ENCODE results near the gene G6PC1. TPM values are rescaled to one million over a fixed set of nuclear protein-coding genes. Genes with fewer than 3 reads are reported as not detected.
A peak's percentile ranks its signal among the peaks of the same experiment; 100 is the strongest.
"Not testable (repeated sequence)": the region's sequence is repeated elsewhere in the genome, so short reads cannot be mapped to it uniquely, and the experiment has no call there.

The G6PC1 gene
- total RNA-seq, 4 donors from 2014 or later: not detected

DNA sequence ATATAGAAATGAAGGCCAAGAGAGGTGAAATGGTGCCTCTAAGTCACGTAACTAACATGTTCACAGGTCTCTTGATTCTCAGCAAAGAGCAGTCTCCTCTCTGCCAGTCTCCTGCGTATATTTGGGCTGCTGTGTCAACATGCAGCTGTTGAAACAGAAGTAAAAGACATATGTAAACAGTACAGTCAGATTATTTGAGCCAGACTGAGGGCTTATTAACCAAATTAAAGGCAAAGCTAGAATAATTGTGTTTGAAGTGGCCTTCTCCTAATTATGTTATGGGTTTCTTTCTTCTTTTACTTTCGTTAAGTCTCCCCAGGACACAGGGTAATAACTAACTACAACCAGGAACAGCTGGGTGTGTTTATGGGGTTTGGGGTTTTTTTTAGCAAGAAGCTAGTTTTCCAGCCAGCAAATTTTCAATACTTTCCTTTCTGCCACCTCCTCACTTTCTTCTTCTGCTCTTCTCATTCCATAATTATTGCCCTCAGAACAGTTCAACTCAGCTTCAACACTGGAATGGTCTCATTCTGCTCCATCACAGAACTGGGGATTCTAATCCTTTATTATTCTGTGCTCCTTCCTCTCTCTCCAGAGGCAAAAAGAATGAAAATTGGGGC, 18.4 kb downstream of the G6PC1 start:
- no peaks in the 10 kb centered on the region for H3K9me3 ChIP-seq
- TF ChIP-seq POLR2A (IDR thresholded peaks at IDR 0.05) (no peak), CTCF (IDR thresholded peaks at IDR 0.05) (no peak)
- no peaks in the 10 kb centered on the region for H3K4me1 ChIP-seq
- DNase-seq: no peak
- H3K36me3 ChIP-seq: no peaks in the 10 kb centered on the region
- H3K27ac ChIP-seq: peak overlapping the region; percentile 10 to 43
- no peaks in the 10 kb centered on the region for H3K27me3 ChIP-seq
- intact Hi-C loops (cut with DNase I; ENCODE audit: low total_unique reads): no loop called here
- no peak overlapping the region for H3K4me3 ChIP-seq

DNA sequence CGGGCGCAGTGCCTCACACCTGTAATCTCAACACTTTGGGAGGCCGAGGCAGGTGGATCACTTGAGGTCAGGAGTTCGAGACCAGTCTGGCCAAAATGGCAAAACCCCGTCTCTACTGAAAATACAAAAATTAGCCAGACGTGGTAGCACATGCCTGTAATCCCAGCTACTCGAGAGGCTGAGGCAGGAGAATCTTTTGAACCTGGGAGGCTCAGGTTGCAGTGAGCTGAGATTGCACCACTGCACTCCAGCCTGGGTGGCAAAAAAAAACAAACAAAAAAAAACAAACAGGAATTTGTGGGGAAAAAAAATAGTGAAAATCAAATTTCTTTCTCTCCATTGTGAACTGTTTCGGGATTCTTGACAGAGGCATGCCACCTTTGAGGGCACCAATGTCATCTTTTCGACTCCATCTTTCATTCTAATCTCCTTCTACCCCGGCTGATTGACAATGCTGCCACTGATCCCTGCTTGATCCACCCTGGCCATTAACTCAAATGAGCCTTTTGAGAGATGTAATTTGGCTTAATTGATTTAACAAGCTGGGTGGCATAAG, 19.0 kb downstream of the G6PC1 start:
- not testable (repeated sequence) for H3K4me1 ChIP-seq

GRCh38 chr17:42920106-42920900, 19.7 kb downstream of the G6PC1 start:
- H3K27ac ChIP-seq: peak overlapping the region in 1 of 2 donors; percentile 30
- H3K36me3 ChIP-seq: no peaks in the 10 kb centered on the region
- no peaks in the 10 kb centered on the region for H3K9me3 ChIP-seq
- intact Hi-C loops (cut with DNase I; ENCODE audit: low total_unique reads): no loop called here
- no peaks in the 10 kb centered on the region for H3K27me3 ChIP-seq
- H3K4me3 ChIP-seq: no peak overlapping the region
- DNase-seq: no peak
- no peaks in the 10 kb centered on the region for H3K4me1 ChIP-seq
- TF ChIP-seq CTCF (IDR thresholded peaks at IDR 0.05) (no peak), POLR2A (IDR thresholded peaks at IDR 0.05) (no peak)

More for the DNA sequence above, 19.0 kb downstream of the G6PC1 start:
- H3K36me3 ChIP-seq; DNase-seq; intact Hi-C loops (cut with DNase I; ENCODE audit: low total_unique reads); H3K9me3 ChIP-seq; H3K27me3 ChIP-seq; H3K4me3 ChIP-seq: not testable (repeated sequence)
- peak overlapping the region in 1 of 2 donors; percentile 10 for H3K27ac ChIP-seq

- no peak for TF ChIP-seq POLR2A (IDR thresholded peaks at IDR 0.05)
- TF ChIP-seq CTCF (IDR thresholded peaks at IDR 0.05): no peak
- intact Hi-C loops (cut with DNase I; ENCODE audit: low total_unique reads): no loop called here
- H3K27me3 ChIP-seq: no peaks in the 10 kb centered on the region
- peak in 1 of 2 donors; percentile 58 for DNase-seq
- H3K4me3 ChIP-seq: no peak overlapping the region
- peak overlapping the region in 1 of 2 donors; percentile 30 for H3K27ac ChIP-seq
- no peaks in the 10 kb centered on the region for H3K4me1 ChIP-seq
- no peaks in the 10 kb centered on the region for H3K9me3 ChIP-seq
- no peaks in the 10 kb centered on the region for H3K36me3 ChIP-seq
Measured at GRCh38 chr17:42920922-42921321, 20.3 kb downstream of the G6PC1 start.

GRCh38 chr17:42922294-42922693, 21.7 kb downstream of the G6PC1 start:
- peak overlapping the region in 1 of 2 donors; percentile 30 for H3K27ac ChIP-seq
- no peaks in the 10 kb centered on the region for H3K27me3 ChIP-seq
- H3K4me3 ChIP-seq: no peak overlapping the region
- H3K9me3 ChIP-seq: no peaks in the 10 kb centered on the region
- no peaks in the 10 kb centered on the region for H3K36me3 ChIP-seq
- H3K4me1 ChIP-seq: no peaks in the 10 kb centered on the region
- TF ChIP-seq CTCF (IDR thresholded peaks at IDR 0.05): no peak
- no peak for TF ChIP-seq POLR2A (IDR thresholded peaks at IDR 0.05)
- intact Hi-C loops (cut with DNase I; ENCODE audit: low total_unique reads): no loop called here
- no peak for DNase-seq

GRCh38 chr17:42923472-42923871, 22.9 kb downstream of the G6PC1 start:
- H3K27me3 ChIP-seq; DNase-seq; intact Hi-C loops (cut with DNase I; ENCODE audit: low total_unique reads); H3K4me1 ChIP-seq; H3K36me3 ChIP-seq; H3K9me3 ChIP-seq; H3K4me3 ChIP-seq: not testable (repeated sequence)
- peak overlapping the region in 1 of 2 donors; percentile 30 for H3K27ac ChIP-seq

Measured in uterus (tissue), 4 donors.